Spleen (tissue), 7 donors: ENCODE data around the gene GLDC.

Experiments
- CTCF ChIP-seq, 11 experiments: fragments of 200-600 bp in 7 of 11; fragments of 450-650 bp in 4 of 11; sonication (generic) in 4 of 11; IDR thresholded peaks in 8 of 11; conservative IDR thresholded peaks in 3 of 11; 1 replicate in 7 of 11; 2 replicates in 4 of 11; pipeline versions ENCODE4 v1.4.0 to v1.8.0; 2016 to 2021; ENCODE audit warnings: antibody characterized with exemption in 11 of 11, inconsistent platforms in 4 of 11, mild to moderate bottlenecking in 1 of 11
- POLR2AphosphoS5 ChIP-seq, 3 donors: sonication (generic); formaldehyde crosslinking; IDR thresholded peaks; one replicate each; pipeline ENCODE4 v1.5.1; 2017; ENCODE audit warnings: antibody characterized with exemption in 3 of 3
- donor health status: DM: no; HTN: no; CAD: no; lungs with moderate emphysema.
- donor health status: DM: no; HTN: no; CAD: no.
- donor health status: DM: no; HTN: no; CAD: no.

DNA sequence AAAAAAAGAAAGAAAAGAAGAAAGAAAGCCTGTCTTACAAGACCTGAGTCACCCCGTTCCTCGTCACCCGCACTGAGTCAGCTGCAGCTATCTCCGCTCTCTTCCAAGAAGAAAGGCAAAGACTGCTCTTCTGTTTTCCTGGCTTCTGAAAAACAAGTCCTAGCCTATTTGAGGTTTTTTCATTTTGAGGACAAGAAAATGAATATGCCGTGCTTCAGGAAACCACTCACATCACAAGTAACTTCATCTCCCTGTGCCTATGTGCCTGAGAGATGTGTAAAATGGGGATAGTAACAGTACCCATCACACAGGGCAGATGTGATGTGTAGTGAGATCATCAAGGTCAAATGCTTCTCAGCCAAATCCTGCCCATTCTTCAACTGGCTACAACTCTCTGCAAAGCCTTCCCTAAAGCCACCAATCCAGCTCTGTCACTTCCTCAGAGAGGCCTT lies 78.4 kb downstream of the GLDC start:
- TF ChIP-seq POLR2AphosphoS5 (IDR thresholded peaks at IDR 0.05) (no peak), CTCF (IDR thresholded peaks at IDR 0.05 in 8 of 11, conservative IDR thresholded peaks at IDR 0.05 in 3 of 11) (no peak)
